HEK293 (cell line): ENCODE data around the gene C16orf86.

Source experiments
- BCL11B ChIP-seq: fragments of 450-650 bp; formaldehyde crosslinking; IDR thresholded peaks from 2 replicates; pipeline ENCODE4 v1.5.1; 2016; ENCODE audit warnings: low read depth, missing biosample characterization, missing genetic modification characterization
- REPIN1 ChIP-seq: fragments of 450-650 bp; formaldehyde crosslinking; IDR thresholded peaks from 2 replicates; pipeline ENCODE4 v1.5.1; 2017; ENCODE audit warnings: missing biosample characterization, missing genetic modification characterization, low read depth
- SCRT1 ChIP-seq: fragments of 450-650 bp; formaldehyde crosslinking; IDR thresholded peaks from 2 replicates; pipeline ENCODE4 v1.5.1; 2016; ENCODE audit warnings: missing biosample characterization, missing genetic modification characterization, borderline replicate concordance
- ZBTB48 ChIP-seq: fragments of 450-650 bp; formaldehyde crosslinking; IDR thresholded peaks from 2 replicates; pipeline ENCODE4 v1.5.1; 2016; ENCODE audit warnings: missing biosample characterization, missing genetic modification characterization
- ZEB2 ChIP-seq: fragments of 450-650 bp; formaldehyde crosslinking; IDR thresholded peaks from 2 replicates; pipeline ENCODE4 v1.5.1; 2016; ENCODE audit warnings: missing biosample characterization, missing genetic modification characterization
- ZNF114 ChIP-seq: fragments of 450-650 bp; formaldehyde crosslinking; IDR thresholded peaks from 2 replicates; pipeline ENCODE4 v1.5.0; 2017; ENCODE audit warnings: missing biosample characterization, missing genetic modification characterization
- ZNF133 ChIP-seq: fragments of 450-650 bp; formaldehyde crosslinking; IDR thresholded peaks from 2 replicates; pipeline ENCODE4 v1.5.1; 2016; ENCODE audit warnings: missing biosample characterization, missing genetic modification characterization
- ZNF140 ChIP-seq: fragments of 450-650 bp; formaldehyde crosslinking; IDR thresholded peaks from 2 replicates; pipeline ENCODE4 v1.5.1; 2016; ENCODE audit warnings: missing biosample characterization, missing genetic modification characterization
- ZNF146 ChIP-seq: fragments of 450-650 bp; formaldehyde crosslinking; IDR thresholded peaks from 2 replicates; pipeline ENCODE4 v1.5.1; 2016; ENCODE audit warnings: missing biosample characterization, missing genetic modification characterization
- ZNF175 ChIP-seq: fragments of 450-650 bp; formaldehyde crosslinking; IDR thresholded peaks from 2 replicates; pipeline ENCODE4 v1.5.1; 2016; ENCODE audit warnings: missing biosample characterization, missing genetic modification characterization
- ZNF266 ChIP-seq: fragments of 450-650 bp; formaldehyde crosslinking; IDR thresholded peaks from 2 replicates; pipeline ENCODE4 v1.5.1; 2016; ENCODE audit warnings: missing biosample characterization, missing genetic modification characterization, low read depth
- ZNF274 ChIP-seq, 2 experiments: fragments of 200-500 bp in 1 of 2; fragments of 450-650 bp in 1 of 2; sonication (Bioruptor generic) in 1 of 2; formaldehyde crosslinking in 1 of 2; IDR thresholded peaks; 2 replicates each; pipeline versions ENCODE4 v1.5.1 to v1.6.1; 2014 to 2016; ENCODE audit warnings: borderline replicate concordance in 1 of 2, inconsistent platforms in 1 of 2, low read length in 1 of 2, missing biosample characterization in 1 of 2, missing genetic modification characterization in 1 of 2
- ZNF292 ChIP-seq: fragments of 450-650 bp; formaldehyde crosslinking; IDR thresholded peaks from 2 replicates; pipeline ENCODE4 v1.5.1; 2016; ENCODE audit warnings: low read depth, missing biosample characterization, missing genetic modification characterization, borderline replicate concordance
- ZNF335 ChIP-seq: fragments of 450-650 bp; formaldehyde crosslinking; conservative IDR thresholded peaks from 2 replicates; pipeline ENCODE4 v1.5.1; 2016; ENCODE audit warnings: missing biosample characterization, missing genetic modification characterization
- ZNF341 ChIP-seq: fragments of 450-650 bp; formaldehyde crosslinking; IDR thresholded peaks from 2 replicates; pipeline ENCODE4; 2016; ENCODE audit warnings: low read depth, missing biosample characterization, missing genetic modification characterization
- ZNF350 ChIP-seq: fragments of 450-650 bp; formaldehyde crosslinking; IDR thresholded peaks from 2 replicates; pipeline ENCODE4 v1.5.0; 2017; ENCODE audit warnings: missing biosample characterization, mild to moderate bottlenecking, missing genetic modification characterization
- ZNF404 ChIP-seq: fragments of 450-650 bp; formaldehyde crosslinking; IDR thresholded peaks from 2 replicates; pipeline ENCODE4 v1.5.1; 2017; ENCODE audit warnings: missing biosample characterization, missing genetic modification characterization
- ZNF426 ChIP-seq: fragments of 450-650 bp; formaldehyde crosslinking; IDR thresholded peaks from 2 replicates; pipeline ENCODE4 v1.5.1; 2017; ENCODE audit warnings: missing biosample characterization, missing genetic modification characterization, mild to moderate bottlenecking, inconsistent platforms, moderate library complexity
- ZNF529 ChIP-seq: fragments of 450-650 bp; formaldehyde crosslinking; IDR thresholded peaks from 2 replicates; pipeline ENCODE4 v1.5.1; 2017; ENCODE audit warnings: missing genetic modification characterization, missing biosample characterization; ENCODE audit not compliant: insufficient replicate concordance
- ZNF548 ChIP-seq: fragments of 450-650 bp; formaldehyde crosslinking; IDR thresholded peaks from 2 replicates; pipeline ENCODE4 v1.5.1; 2016; ENCODE audit warnings: missing biosample characterization, missing genetic modification characterization
- ZNF76 ChIP-seq: fragments of 450-650 bp; formaldehyde crosslinking; IDR thresholded peaks from 2 replicates; pipeline ENCODE4; 2016; ENCODE audit warnings: low read depth, missing biosample characterization, missing genetic modification characterization, borderline replicate concordance
- ZNF777 ChIP-seq: fragments of 450-650 bp; formaldehyde crosslinking; IDR thresholded peaks from 2 replicates; pipeline ENCODE4 v1.5.1; 2017; ENCODE audit warnings: missing biosample characterization, missing genetic modification characterization, borderline replicate concordance
- ZNF843 ChIP-seq: fragments of 450-650 bp; formaldehyde crosslinking; IDR thresholded peaks from 2 replicates; pipeline ENCODE4 v1.5.1; 2016; ENCODE audit warnings: missing biosample characterization, missing genetic modification characterization
- ZSCAN23 ChIP-seq: fragments of 450-650 bp; formaldehyde crosslinking; IDR thresholded peaks from 2 replicates; pipeline ENCODE4 v1.5.1; 2016; ENCODE audit warnings: missing biosample characterization, missing genetic modification characterization
- TF ChIP-seq, protein P1 (sequence below): fragments of 450-650 bp; IDR thresholded peaks from 2 replicates; pipeline ENCODE4 v1.5.1; 2018; ENCODE audit warnings: missing biosample characterization, mild to moderate bottlenecking, missing genetic modification characterization
- TF ChIP-seq, protein P2 (sequence below): fragments of 450-650 bp; formaldehyde crosslinking; IDR thresholded peaks from 2 replicates; pipeline ENCODE4 v1.5.1; 2016; ENCODE audit warnings: missing biosample characterization, missing genetic modification characterization
- TF ChIP-seq, protein P3 (sequence below): fragments of 450-650 bp; formaldehyde crosslinking; IDR thresholded peaks from 2 replicates; pipeline ENCODE4 v1.5.1; 2016; ENCODE audit warnings: missing biosample characterization, missing genetic modification characterization
- TF ChIP-seq, protein P4 (sequence below): fragments of 450-650 bp; formaldehyde crosslinking; IDR thresholded peaks from 2 replicates; pipeline ENCODE4 v1.5.1; 2017; ENCODE audit warnings: missing biosample characterization, mild to moderate bottlenecking, missing genetic modification characterization, moderate library complexity
- TF ChIP-seq, protein P5 (sequence below): fragments of 450-650 bp; formaldehyde crosslinking; IDR thresholded peaks from 2 replicates; pipeline ENCODE4 v1.5.1; 2016; ENCODE audit warnings: missing biosample characterization, missing genetic modification characterization
- TF ChIP-seq, protein P6 (sequence below): fragments of 450-650 bp; formaldehyde crosslinking; IDR thresholded peaks from 2 replicates; pipeline ENCODE4 v1.5.1; 2016; ENCODE audit warnings: missing biosample characterization, missing genetic modification characterization

C16orf86 gene

DNA sequence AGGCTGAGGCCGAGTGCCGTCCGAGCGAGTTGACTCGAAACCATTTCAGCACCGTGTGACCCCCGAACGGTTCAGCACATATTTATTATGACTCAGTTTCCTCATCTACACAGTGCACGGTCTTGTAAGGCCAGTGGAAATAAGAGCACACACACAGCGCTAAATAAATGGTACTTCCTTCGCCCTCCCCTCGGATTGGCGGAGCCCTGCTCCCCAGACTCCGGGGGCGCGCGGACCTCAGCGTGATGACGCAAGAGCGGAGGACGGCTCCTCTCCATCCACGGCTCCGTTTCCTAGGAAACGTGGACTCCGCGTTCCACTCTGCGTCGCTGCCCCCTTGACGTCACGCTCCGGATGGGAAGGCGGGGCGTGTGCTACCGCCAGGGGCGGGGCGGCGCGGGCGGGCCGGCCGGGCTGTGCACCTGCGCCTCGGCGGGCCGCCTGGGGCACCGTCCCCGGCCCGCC, 6.0 kb upstream of the C16orf86 start, which contains the start of gene PARD6A (continued):
- TF ChIP-seq, protein P1, sequence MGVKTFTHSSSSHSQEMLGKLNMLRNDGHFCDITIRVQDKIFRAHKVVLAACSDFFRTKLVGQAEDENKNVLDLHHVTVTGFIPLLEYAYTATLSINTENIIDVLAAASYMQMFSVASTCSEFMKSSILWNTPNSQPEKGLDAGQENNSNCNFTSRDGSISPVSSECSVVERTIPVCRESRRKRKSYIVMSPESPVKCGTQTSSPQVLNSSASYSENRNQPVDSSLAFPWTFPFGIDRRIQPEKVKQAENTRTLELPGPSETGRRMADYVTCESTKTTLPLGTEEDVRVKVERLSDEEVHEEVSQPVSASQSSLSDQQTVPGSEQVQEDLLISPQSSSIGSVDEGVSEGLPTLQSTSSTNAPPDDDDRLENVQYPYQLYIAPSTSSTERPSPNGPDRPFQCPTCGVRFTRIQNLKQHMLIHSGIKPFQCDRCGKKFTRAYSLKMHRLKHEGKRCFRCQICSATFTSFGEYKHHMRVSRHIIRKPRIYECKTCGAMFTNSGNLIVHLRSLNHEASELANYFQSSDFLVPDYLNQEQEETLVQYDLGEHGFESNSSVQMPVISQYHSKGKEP (tag by site-specific recombination) = no peak
- no peak for TF ChIP-seq ZNF350 (tag by site-specific recombination)
- TF ChIP-seq ZNF146 (tag by site-specific recombination) = no peak
- no peak; the same call in 1 of the 2 replicates for TF ChIP-seq ZNF777 (tag by site-specific recombination)
- TF ChIP-seq ZNF266 (tag by site-specific recombination) = no peak
- no peak for TF ChIP-seq ZNF404
- TF ChIP-seq, protein P2, sequence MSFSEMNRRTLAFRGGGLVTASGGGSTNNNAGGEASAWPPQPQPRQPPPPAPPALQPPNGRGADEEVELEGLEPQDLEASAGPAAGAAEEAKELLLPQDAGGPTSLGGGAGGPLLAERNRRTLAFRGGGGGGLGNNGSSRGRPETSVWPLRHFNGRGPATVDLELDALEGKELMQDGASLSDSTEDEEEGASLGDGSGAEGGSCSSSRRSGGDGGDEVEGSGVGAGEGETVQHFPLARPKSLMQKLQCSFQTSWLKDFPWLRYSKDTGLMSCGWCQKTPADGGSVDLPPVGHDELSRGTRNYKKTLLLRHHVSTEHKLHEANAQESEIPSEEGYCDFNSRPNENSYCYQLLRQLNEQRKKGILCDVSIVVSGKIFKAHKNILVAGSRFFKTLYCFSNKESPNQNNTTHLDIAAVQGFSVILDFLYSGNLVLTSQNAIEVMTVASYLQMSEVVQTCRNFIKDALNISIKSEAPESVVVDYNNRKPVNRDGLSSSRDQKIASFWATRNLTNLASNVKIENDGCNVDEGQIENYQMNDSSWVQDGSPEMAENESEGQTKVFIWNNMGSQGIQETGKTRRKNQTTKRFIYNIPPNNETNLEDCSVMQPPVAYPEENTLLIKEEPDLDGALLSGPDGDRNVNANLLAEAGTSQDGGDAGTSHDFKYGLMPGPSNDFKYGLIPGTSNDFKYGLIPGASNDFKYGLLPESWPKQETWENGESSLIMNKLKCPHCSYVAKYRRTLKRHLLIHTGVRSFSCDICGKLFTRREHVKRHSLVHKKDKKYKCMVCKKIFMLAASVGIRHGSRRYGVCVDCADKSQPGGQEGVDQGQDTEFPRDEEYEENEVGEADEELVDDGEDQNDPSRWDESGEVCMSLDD (tag by site-specific recombination) = peak; percentile 95
- no peak for TF ChIP-seq ZNF292 (tag by site-specific recombination)
- TF ChIP-seq ZBTB48 (tag by site-specific recombination) = peak; percentile 14; the same call in 1 of the 2 replicates
- no peak for TF ChIP-seq ZNF274 (IDR thresholded peaks at IDR 0.05; ENCODE audit: low read length)
- no peak for TF ChIP-seq ZNF274 (tag by site-specific recombination; IDR thresholded peaks at IDR 0.05; ENCODE audit: borderline replicate concordance)
- no peak for TF ChIP-seq ZEB2 (tag by site-specific recombination)
- TF ChIP-seq ZNF341 (tag by site-specific recombination) = peak; percentile 85
- TF ChIP-seq, protein P3, sequence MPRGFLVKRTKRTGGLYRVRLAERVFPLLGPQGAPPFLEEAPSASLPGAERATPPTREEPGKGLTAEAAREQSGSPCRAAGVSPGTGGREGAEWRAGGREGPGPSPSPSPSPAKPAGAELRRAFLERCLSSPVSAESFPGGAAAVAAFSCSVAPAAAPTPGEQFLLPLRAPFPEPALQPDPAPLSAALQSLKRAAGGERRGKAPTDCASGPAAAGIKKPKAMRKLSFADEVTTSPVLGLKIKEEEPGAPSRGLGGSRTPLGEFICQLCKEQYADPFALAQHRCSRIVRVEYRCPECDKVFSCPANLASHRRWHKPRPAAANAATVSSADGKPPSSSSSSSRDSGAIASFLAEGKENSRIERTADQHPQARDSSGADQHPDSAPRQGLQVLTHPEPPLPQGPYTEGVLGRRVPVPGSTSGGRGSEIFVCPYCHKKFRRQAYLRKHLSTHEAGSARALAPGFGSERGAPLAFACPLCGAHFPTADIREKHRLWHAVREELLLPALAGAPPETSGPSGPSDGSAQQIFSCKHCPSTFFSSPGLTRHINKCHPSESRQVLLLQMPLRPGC (tag by site-specific recombination) = peak; percentile 28; the same call in 1 of the 2 replicates
- no peak for TF ChIP-seq ZNF140 (tag by site-specific recombination)
- no peak for TF ChIP-seq ZSCAN23 (tag by site-specific recombination)
- 0 out of 2 replicates have a peak, but pooled peaks have one; percentile 55 for TF ChIP-seq BCL11B
- TF ChIP-seq ZNF548 (tag by site-specific recombination) = no peak
- TF ChIP-seq ZNF426 (tag by site-specific recombination) = no peak
- TF ChIP-seq, protein P4, sequence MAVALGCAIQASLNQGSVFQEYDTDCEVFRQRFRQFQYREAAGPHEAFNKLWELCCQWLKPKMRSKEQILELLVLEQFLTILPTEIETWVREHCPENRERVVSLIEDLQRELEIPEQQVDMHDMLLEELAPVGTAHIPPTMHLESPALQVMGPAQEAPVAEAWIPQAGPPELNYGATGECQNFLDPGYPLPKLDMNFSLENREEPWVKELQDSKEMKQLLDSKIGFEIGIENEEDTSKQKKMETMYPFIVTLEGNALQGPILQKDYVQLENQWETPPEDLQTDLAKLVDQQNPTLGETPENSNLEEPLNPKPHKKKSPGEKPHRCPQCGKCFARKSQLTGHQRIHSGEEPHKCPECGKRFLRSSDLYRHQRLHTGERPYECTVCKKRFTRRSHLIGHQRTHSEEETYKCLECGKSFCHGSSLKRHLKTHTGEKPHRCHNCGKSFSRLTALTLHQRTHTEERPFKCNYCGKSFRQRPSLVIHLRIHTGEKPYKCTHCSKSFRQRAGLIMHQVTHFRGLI (tag by site-specific recombination) = no peak
- no peak for TF ChIP-seq ZNF175 (tag by site-specific recombination)
- no peak for TF ChIP-seq ZNF843 (tag by site-specific recombination)
- no peak for TF ChIP-seq ZNF114 (tag by site-specific recombination)
- TF ChIP-seq ZNF335 = peak; percentile 97
- no peak for TF ChIP-seq REPIN1
- TF ChIP-seq, protein P5, sequence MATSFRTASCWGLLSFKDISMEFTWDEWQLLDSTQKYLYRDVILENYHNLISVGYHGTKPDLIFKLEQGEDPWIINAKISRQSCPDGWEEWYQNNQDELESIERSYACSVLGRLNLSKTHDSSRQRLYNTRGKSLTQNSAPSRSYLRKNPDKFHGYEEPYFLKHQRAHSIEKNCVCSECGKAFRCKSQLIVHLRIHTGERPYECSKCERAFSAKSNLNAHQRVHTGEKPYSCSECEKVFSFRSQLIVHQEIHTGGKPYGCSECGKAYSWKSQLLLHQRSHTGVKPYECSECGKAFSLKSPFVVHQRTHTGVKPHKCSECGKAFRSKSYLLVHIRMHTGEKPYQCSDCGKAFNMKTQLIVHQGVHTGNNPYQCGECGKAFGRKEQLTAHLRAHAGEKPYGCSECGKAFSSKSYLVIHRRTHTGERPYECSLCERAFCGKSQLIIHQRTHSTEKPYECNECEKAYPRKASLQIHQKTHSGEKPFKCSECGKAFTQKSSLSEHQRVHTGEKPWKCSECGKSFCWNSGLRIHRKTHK = no peak
- TF ChIP-seq ZNF133 = no peak
- TF ChIP-seq, protein P6, sequence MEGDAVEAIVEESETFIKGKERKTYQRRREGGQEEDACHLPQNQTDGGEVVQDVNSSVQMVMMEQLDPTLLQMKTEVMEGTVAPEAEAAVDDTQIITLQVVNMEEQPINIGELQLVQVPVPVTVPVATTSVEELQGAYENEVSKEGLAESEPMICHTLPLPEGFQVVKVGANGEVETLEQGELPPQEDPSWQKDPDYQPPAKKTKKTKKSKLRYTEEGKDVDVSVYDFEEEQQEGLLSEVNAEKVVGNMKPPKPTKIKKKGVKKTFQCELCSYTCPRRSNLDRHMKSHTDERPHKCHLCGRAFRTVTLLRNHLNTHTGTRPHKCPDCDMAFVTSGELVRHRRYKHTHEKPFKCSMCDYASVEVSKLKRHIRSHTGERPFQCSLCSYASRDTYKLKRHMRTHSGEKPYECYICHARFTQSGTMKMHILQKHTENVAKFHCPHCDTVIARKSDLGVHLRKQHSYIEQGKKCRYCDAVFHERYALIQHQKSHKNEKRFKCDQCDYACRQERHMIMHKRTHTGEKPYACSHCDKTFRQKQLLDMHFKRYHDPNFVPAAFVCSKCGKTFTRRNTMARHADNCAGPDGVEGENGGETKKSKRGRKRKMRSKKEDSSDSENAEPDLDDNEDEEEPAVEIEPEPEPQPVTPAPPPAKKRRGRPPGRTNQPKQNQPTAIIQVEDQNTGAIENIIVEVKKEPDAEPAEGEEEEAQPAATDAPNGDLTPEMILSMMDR = no peak
- no peak for TF ChIP-seq SCRT1 (tag by site-specific recombination)
- TF ChIP-seq ZNF529 (tag by site-specific recombination) = no peak
- no peak for TF ChIP-seq ZNF76 (tag by site-specific recombination)
